ENCODE data around the gene NHLRC2.
"Not testable (repeated sequence)": the region's sequence is repeated elsewhere in the genome, so short reads cannot be mapped to it uniquely, and the experiment has no call there.

Gene NHLRC2

GRCh38 chr10:113854013-113854760, at the start of gene NHLRC2, which contains the start of gene DCLRE1A:
Gene NHLRC2 (plus strand): TSS chr10:113854661. CDS start chr10:113854873, 212 bp downstream.
Gene DCLRE1A (minus strand): TSS chr10:113854082. CDS start chr10:113853182, 900 bp downstream.
- Mint-ChIP-seq H3K4me3 (peak within 1 kb of the TSS; percentile 98), H3K9me3 (no peaks in the 10 kb centered on the region), H3K27me3 (no peaks in the 10 kb centered on the region), H3K27ac (peak within 1 kb of the TSS; percentile 98), H3K36me3 (no peaks in the 10 kb centered on the region), H3K4me1 (peaks cover 12% of the 10 kb centered on the region)
- ATAC-seq (ENCODE audit: low read depth) (peak; percentile 61), DNase-seq (ENCODE audit: low spot score in 2 of 2) (peak; percentile 59 to 73)

DNA sequence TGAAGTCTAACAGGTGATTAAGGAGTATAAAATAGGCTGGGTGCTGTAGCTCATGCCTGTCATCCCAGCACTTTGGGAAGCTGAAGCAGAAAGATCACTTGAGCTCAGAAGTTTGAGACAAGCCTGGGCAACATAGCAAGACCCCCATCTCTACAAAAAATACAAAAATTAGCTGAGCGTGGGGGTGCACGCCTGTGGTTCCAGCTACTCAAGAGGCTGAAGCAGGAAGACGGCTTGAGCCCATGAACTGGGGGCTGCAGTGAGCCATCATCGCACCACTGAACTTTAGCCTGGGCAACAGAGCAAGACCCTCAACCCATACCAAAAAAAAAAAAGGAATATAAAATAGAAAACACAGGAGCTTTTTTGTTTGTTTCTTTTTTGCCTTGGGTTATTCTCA, 48.0 kb upstream of the NHLRC2 start:
- no peaks in the 10 kb centered on the region for H3K9me3 Mint-ChIP-seq
- no peak overlapping the region for H3K27ac Mint-ChIP-seq
- peaks cover 9% of the 10 kb centered on the region for H3K27me3 Mint-ChIP-seq
- H3K36me3 Mint-ChIP-seq, result no peaks in the 10 kb centered on the region
- no peak for ATAC-seq (ENCODE audit: low read depth)
- no peak for DNase-seq (ENCODE audit: low spot score in 2 of 2)
- peaks cover 12% of the 10 kb centered on the region for H3K4me1 Mint-ChIP-seq
- no peak overlapping the region for H3K4me3 Mint-ChIP-seq

DNA sequence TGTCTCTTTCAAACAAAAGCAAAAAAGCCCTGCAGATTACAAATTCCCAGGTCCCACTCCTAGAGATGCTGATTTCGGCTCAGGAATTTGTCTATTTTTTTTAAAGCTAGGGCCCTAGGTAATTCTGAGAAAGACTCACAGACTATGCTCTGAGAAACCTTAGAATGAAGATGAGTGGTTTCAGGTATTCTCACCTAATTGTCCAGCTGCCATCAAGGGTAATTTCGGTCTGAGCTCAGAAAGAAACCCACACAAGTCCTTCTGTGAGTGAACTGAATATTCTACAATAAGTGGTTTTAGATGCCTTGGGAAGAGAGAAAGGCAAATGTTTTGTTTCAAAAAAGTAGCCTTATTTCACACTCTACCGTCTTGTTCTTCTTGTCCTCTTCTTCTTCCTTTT, 46.3 kb upstream of the NHLRC2 start:
- Mint-ChIP-seq H3K4me3 (no peak overlapping the region), H3K9me3 (no peaks in the 10 kb centered on the region), H3K4me1 (peaks cover 4% of the 10 kb centered on the region), H3K27ac (no peak overlapping the region), H3K36me3 (no peaks in the 10 kb centered on the region), H3K27me3 (peaks cover 9% of the 10 kb centered on the region)
- DNase-seq (ENCODE audit: low spot score in 2 of 2), result no peak
- no peak for ATAC-seq (ENCODE audit: low read depth)

- not testable (repeated sequence) for H3K27ac Mint-ChIP-seq; DNase-seq (ENCODE audit: low spot score in 2 of 2); H3K4me1 Mint-ChIP-seq; H3K36me3 Mint-ChIP-seq; H3K4me3 Mint-ChIP-seq; H3K27me3 Mint-ChIP-seq; ATAC-seq (ENCODE audit: low read depth); H3K9me3 Mint-ChIP-seq
These were observed 39.8 kb upstream of the NHLRC2 start for GRCh38 chr10:113814700-113815099.

- Mint-ChIP-seq H3K9me3 (no peaks in the 10 kb centered on the region), H3K27ac (no peak overlapping the region), H3K36me3 (no peaks in the 10 kb centered on the region), H3K4me1 (no peaks in the 10 kb centered on the region), H3K27me3 (peaks cover 8% of the 10 kb centered on the region), H3K4me3 (no peak overlapping the region)
- DNase-seq (ENCODE audit: low spot score in 2 of 2) (no peak), ATAC-seq (ENCODE audit: low read depth) (no peak)
These were observed 34.5 kb upstream of the NHLRC2 start for GRCh38 chr10:113819989-113820388.

DNA sequence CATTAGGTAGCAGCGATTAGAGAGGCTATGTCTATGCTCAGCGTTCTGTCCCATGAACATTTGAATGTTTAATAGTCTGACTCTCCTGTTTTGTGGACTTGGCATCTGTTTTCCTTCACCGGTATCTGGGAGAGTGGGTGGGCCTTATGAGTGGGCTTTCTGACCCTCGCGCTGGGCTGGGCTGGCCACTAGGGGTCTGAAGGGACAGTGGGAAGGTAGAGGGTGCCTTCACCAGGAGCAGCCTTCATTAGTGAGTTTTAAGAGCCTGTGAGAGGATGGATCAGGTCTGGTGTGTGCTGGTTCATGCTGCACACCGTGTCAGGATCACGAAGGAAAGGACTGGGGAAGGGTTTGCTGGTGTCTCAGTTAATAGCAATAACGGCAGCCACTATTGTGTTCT, 34.0 kb upstream of the NHLRC2 start:
- Mint-ChIP-seq H3K4me1 (no peaks in the 10 kb centered on the region), H3K27ac (no peak overlapping the region), H3K9me3 (no peaks in the 10 kb centered on the region), H3K27me3 (peaks cover 8% of the 10 kb centered on the region), H3K4me3 (no peak overlapping the region), H3K36me3 (no peaks in the 10 kb centered on the region)
- ATAC-seq (ENCODE audit: low read depth) (no peak), DNase-seq (ENCODE audit: low spot score in 2 of 2) (no peak)

GRCh38 chr10:113821306-113821705, 33.2 kb upstream of the NHLRC2 start:
- H3K27me3 Mint-ChIP-seq; H3K27ac Mint-ChIP-seq; ATAC-seq (ENCODE audit: low read depth); H3K4me3 Mint-ChIP-seq; H3K4me1 Mint-ChIP-seq; H3K36me3 Mint-ChIP-seq; DNase-seq (ENCODE audit: low spot score in 2 of 2); H3K9me3 Mint-ChIP-seq: not testable (repeated sequence)

DNA sequence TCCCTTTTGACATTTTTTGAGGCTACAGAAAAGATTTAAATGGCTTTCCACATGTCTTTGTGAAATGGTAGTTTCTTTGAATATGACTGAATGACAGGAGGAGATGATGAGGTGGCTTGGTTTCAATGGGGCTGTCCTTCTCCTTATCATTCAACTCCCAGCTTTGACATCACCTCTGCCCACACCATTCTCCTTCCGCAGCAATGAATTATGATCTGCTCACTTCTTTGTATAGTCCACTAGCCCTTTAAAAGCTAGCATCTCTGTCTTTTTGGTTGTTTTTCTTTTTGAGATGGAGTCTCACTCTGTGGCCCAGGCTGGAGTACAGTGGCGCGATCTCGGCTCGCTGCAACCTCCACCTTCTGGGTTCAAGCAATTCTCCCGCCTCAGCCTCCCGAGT, 32.3 kb upstream of the NHLRC2 start:
- Mint-ChIP-seq H3K27ac (no peak overlapping the region), H3K4me3 (no peak overlapping the region), H3K9me3 (peaks cover 4% of the 10 kb centered on the region), H3K27me3 (peaks cover 8% of the 10 kb centered on the region), H3K36me3 (no peaks in the 10 kb centered on the region), H3K4me1 (no peaks in the 10 kb centered on the region)
- DNase-seq (ENCODE audit: low spot score in 2 of 2) (no peak), ATAC-seq (ENCODE audit: low read depth) (no peak)

DNA sequence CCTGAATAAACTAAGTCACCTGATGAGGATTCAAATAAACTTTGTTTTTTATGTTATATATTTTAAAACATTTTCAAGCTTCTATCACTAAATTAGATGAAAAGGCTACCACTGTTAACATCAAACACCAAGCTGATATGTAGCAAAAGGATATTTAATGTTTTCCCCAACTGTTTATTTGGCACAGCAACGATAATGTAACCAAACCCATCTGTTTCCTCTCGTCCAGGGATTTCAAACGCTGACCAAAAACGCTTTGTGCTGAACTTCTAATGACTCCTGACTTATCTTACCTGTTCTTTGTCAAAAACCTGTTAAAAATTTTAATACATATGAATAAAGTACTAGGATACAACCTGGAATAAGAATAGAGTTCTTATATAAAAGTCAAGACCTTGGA, 31.1 kb upstream of the NHLRC2 start:
- Mint-ChIP-seq H3K36me3 (no peaks in the 10 kb centered on the region), H3K4me1 (no peaks in the 10 kb centered on the region), H3K9me3 (peaks cover 4% of the 10 kb centered on the region), H3K27me3 (peaks cover 8% of the 10 kb centered on the region), H3K27ac (no peak overlapping the region), H3K4me3 (no peak overlapping the region)
- DNase-seq (ENCODE audit: low spot score in 2 of 2), result no peak
- no peak for ATAC-seq (ENCODE audit: low read depth)

DNA sequence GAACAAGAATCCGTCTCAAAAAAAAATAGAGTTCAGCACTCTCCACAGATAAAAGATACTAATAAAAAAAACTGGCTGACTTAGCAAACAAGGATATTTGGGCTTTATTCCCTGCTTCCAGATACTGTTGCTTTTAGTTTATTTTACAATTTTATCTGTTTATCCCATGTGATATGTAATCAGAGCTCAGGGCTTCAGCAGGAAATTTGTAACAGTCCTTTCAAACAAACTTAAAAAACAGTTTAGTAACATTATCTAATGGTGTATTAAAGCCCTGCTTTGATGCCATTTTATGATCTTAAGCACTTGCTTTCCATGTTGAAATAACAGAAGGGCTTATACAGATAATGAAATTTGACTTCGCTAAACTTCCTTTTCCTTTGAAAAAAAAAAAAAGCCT, 28.7 kb upstream of the NHLRC2 start:
- DNase-seq (ENCODE audit: low spot score in 2 of 2) (no peak), ATAC-seq (ENCODE audit: low read depth) (no peak)
- H3K27ac Mint-ChIP-seq, result no peak overlapping the region
- H3K9me3 Mint-ChIP-seq, result peaks cover 8% of the 10 kb centered on the region
- H3K4me3 Mint-ChIP-seq, result no peak overlapping the region
- no peaks in the 10 kb centered on the region for H3K4me1 Mint-ChIP-seq
- H3K27me3 Mint-ChIP-seq, result peaks cover 8% of the 10 kb centered on the region
- peaks cover 2% of the 10 kb centered on the region for H3K36me3 Mint-ChIP-seq

DNA sequence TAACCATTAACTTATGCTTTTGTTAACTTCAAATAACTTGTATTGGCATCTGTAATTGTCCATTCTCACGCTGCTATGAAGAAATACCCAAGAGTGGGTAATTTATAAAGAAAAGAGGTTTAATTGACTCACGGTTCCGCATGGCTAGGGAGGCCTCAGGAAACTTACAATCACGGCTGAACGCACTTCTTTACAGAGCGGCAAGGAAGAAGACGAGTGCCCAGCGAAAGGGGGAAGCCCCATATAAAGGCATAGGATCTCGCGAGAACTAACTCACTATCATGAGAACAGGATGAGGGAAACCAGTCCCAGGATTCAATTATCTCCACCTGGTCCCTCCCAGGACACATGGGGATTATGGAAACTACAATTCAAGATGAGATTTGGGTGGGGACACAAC, 25.9 kb upstream of the NHLRC2 start:
- not testable (repeated sequence) for H3K36me3 Mint-ChIP-seq, H3K4me1 Mint-ChIP-seq, H3K27me3 Mint-ChIP-seq, H3K9me3 Mint-ChIP-seq, H3K4me3 Mint-ChIP-seq
- peak; percentile 70 for ATAC-seq (ENCODE audit: low read depth)
- peak overlapping the region; percentile 61 for H3K27ac Mint-ChIP-seq
- DNase-seq (ENCODE audit: low spot score in 2 of 2), result peak in 1 of 2 donors; percentile 1

DNA sequence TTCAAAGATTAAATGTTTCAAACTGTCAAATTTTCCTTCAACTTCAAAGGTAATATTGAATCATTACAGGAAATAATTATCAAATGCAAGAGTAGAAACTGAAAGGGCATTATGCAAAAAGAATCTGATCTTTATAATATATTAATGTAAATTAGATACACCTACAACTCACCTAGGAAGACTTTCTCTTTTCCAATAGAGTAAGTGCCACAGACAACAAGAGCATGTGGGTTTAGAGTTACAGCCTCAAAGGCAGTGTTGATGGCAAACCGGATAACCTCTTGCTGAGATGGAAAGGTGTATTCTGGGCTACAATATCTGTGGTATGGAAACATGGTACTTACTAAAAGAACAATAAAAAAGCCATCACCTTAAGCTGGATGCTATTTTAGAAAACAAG, 12.3 kb upstream of the NHLRC2 start:
- peaks cover 7% of the 10 kb centered on the region for H3K36me3 Mint-ChIP-seq
- H3K27ac Mint-ChIP-seq, result no peak overlapping the region
- ATAC-seq (ENCODE audit: low read depth) (no peak), DNase-seq (ENCODE audit: low spot score in 2 of 2) (no peak)
- H3K9me3 Mint-ChIP-seq, result no peaks in the 10 kb centered on the region
- peaks cover 6% of the 10 kb centered on the region for H3K4me1 Mint-ChIP-seq
- H3K27me3 Mint-ChIP-seq, result no peaks in the 10 kb centered on the region
- H3K4me3 Mint-ChIP-seq, result no peak overlapping the region

DNA sequence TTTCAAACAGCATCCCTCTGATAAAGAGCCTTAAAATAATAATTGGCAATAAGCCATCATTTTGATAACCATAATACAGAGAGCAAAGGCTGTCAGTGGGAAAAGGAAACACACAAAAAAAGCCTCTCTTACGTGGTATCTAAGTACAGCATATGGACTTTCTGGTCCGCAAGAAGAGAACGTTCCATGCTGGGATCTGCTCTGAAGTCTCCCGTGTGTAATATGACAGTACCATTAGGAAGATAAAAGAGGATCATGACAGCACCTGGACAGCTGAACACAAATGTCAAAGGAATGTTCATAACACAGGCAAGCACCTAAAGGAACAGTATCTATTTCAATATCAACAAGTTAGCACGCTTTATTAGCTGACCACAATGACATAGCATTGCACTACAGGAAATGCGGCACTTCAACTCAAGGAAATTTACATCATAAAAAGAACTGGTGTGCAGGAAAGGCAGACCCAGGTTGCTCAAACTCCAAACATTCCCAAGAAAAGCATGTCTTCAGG, 10.4 kb upstream of the NHLRC2 start:
- no peak for ATAC-seq (ENCODE audit: low read depth)
- H3K27ac Mint-ChIP-seq, result no peak overlapping the region

GRCh38 chr10:113846036-113846435, 8.4 kb upstream of the NHLRC2 start:
- H3K27ac Mint-ChIP-seq, result no peak overlapping the region
- DNase-seq (ENCODE audit: low spot score in 2 of 2) (no peak), ATAC-seq (ENCODE audit: low read depth) (no peak)
- H3K4me3 Mint-ChIP-seq, result no peak overlapping the region
- peaks cover 1% of the 10 kb centered on the region for H3K36me3 Mint-ChIP-seq
- peaks cover 11% of the 10 kb centered on the region for H3K4me1 Mint-ChIP-seq
- no peaks in the 10 kb centered on the region for H3K27me3 Mint-ChIP-seq
- H3K9me3 Mint-ChIP-seq, result no peaks in the 10 kb centered on the region

More for the DNA sequence above, 10.4 kb upstream of the NHLRC2 start:
- no peak for DNase-seq (ENCODE audit: low spot score in 2 of 2)
- H3K27me3 Mint-ChIP-seq, result no peaks in the 10 kb centered on the region
- H3K4me1 Mint-ChIP-seq, result peaks cover 11% of the 10 kb centered on the region
- H3K9me3 Mint-ChIP-seq, result no peaks in the 10 kb centered on the region
- H3K4me3 Mint-ChIP-seq, result no peak overlapping the region
- peaks cover 7% of the 10 kb centered on the region for H3K36me3 Mint-ChIP-seq
